PC-3 (cell line): ENCODE data around the gene NLRP12. TPM values are rescaled to one million over a fixed set of nuclear protein-coding genes. Genes with fewer than 3 reads are reported as not detected.
A peak's percentile ranks its signal among the peaks of the same experiment; 100 is the strongest.

Experiments
- ATAC-seq: fragments of 200-7000 bp; cut with Tn5 transposase; 2 replicates; pipeline ENCODE4 v1.9.1; 2020; ENCODE audit warnings: mild to moderate bottlenecking, moderate library complexity
- BruUV-seq: library from RNA; stranded (reverse); fragments of 400-500 nt; replicated peaks from 2 replicates; lab custom pipeline; 2021; lab: Mats Ljungman, UMichigan
- CTCF ChIA-PET: fragments of 300-600 bp; sonication (Branson Sonifier 250); formaldehyde crosslinking; loops from one replicate; lab custom pipeline; 2022; ENCODE audit warnings: antibody characterized with exemption; lab: Charles Lee
- POLR2A ChIA-PET: fragments of 300-600 bp; sonication (Branson Sonifier 250); formaldehyde crosslinking; loops from one replicate; lab custom pipeline; 2022; ENCODE audit warnings: antibody characterized with exemption; ENCODE audit not compliant: unreplicated experiment; lab: Charles Lee
- DNase-seq: peaks from one replicate; pipeline ENCODE4 v3.0.0-alpha.2; 2015
- H2AFZ ChIP-seq: fragments of 300-600 bp; sonication (generic); 2 replicates; pipeline ENCODE4 v1.6.0; 2016; ENCODE audit warnings: antibody characterized with exemption, low read length
- H3F3A ChIP-seq: fragments of 300-600 bp; sonication (generic); one replicate; pipeline ENCODE4 v1.6.0; 2017; ENCODE audit warnings: antibody characterized with exemption, low read length, control low read depth, mild to moderate bottlenecking; ENCODE audit not compliant: unreplicated experiment
- H3K27ac ChIP-seq: fragments of 300-600 bp; sonication (generic); 2 replicates; pipeline ENCODE4 v1.5.1; 2016; ENCODE audit warnings: mild to moderate bottlenecking, low read length
- H3K27me3 ChIP-seq: fragments of 300-600 bp; sonication (generic); 2 replicates; pipeline ENCODE4 v1.6.1; 2016; ENCODE audit warnings: low read length, mixed read lengths
- H3K36me3 ChIP-seq: fragments of 300-600 bp; sonication (generic); 2 replicates; pipeline ENCODE4 v1.6.1; 2016; ENCODE audit warnings: low read depth, mixed run types, low read length, mixed read lengths
- H3K4me1 ChIP-seq: fragments of 300-600 bp; sonication (generic); 2 replicates; pipeline ENCODE4 v1.5.1; 2016; ENCODE audit warnings: low read length; ENCODE audit not compliant: insufficient read depth
- H3K4me2 ChIP-seq: fragments of 300-600 bp; sonication (generic); 2 replicates; pipeline ENCODE4 v1.6.0; 2016; ENCODE audit warnings: low read length
- H3K4me3 ChIP-seq: fragments of 300-600 bp; sonication (generic); 2 replicates; pipeline ENCODE4 v1.5.1; 2016; ENCODE audit warnings: mild to moderate bottlenecking, low read length, mixed read lengths
- H3K79me2 ChIP-seq: fragments of 300-600 bp; sonication (generic); 2 replicates; pipeline ENCODE4 v1.6.1; 2017; ENCODE audit warnings: low read length, mixed read lengths
- H3K9ac ChIP-seq: fragments of 300-600 bp; sonication (generic); 2 replicates; pipeline ENCODE4 v1.6.0; 2016; ENCODE audit warnings: mild to moderate bottlenecking, low read length
- H3K9me2 ChIP-seq: fragments of 300-600 bp; sonication (generic); replicated peaks from 2 replicates; pipeline ENCODE4 v1.6.1; 2016; ENCODE audit warnings: mixed run types, low read length, mixed read lengths
- H3K9me3 ChIP-seq: fragments of 300-600 bp; sonication (generic); 2 replicates; pipeline ENCODE4 v1.6.1; 2016; ENCODE audit warnings: low read length, mixed read lengths
- H4K20me1 ChIP-seq: fragments of 300-600 bp; sonication (generic); 2 replicates; pipeline ENCODE4 v1.6.1; 2016; ENCODE audit warnings: low read length, mixed read lengths
- CTCF ChIP-seq: fragments of 300-600 bp; sonication (generic); conservative IDR thresholded peaks from 2 replicates; pipeline ENCODE4 v1.5.1; 2017; ENCODE audit warnings: antibody characterized with exemption, low read depth, mild to moderate bottlenecking, low read length
- EZH2 ChIP-seq: fragments of 300-600 bp; sonication (generic); IDR thresholded peaks from one replicate; pipeline ENCODE4 v1.6.1; 2017; ENCODE audit warnings: antibody characterized with exemption, mild to moderate bottlenecking, low read length; ENCODE audit not compliant: unreplicated experiment
- EZH2phosphoT487 ChIP-seq: fragments of 300-600 bp; sonication (generic); IDR thresholded peaks from 2 replicates; pipeline ENCODE4 v1.6.1; 2018; ENCODE audit warnings: mild to moderate bottlenecking, antibody characterized with exemption, low read length, borderline replicate concordance
- intact Hi-C: fragments of 100-400 bp; cut with micrococcal nuclease; formaldehyde crosslinking; loops from 2 replicates; pipeline ENCODE4 v1.9.0; 2023
- total RNA-seq: library from RNA; depleted of rRNA; stranded (reverse); fragments of >200 nt; gene quantifications from 2 replicates; pipeline ENCODE4 v1.2.3, GENCODE V29; 2014

NLRP12 gene
- total RNA-seq, 1 experiment from 2014 or later: not detected

- no peak for DNase-seq
- no peak overlapping the region for H3K4me2 ChIP-seq
- no peaks in the 10 kb centered on the region for H3F3A ChIP-seq
- H3K4me3 ChIP-seq: no peak overlapping the region
- ATAC-seq: no peak
- intact Hi-C loops: no loop called here
- H3K79me2 ChIP-seq: no peaks in the 10 kb centered on the region
- H3K4me1 ChIP-seq: no peaks in the 10 kb centered on the region
- no peak overlapping the region for H3K9ac ChIP-seq
- no TSS peak for BruUV-seq
- no peaks in the 10 kb centered on the region for H3K9me2 ChIP-seq
- no peak for TF ChIP-seq CTCF
- TF ChIP-seq EZH2phosphoT487: no peak
- no peak for TF ChIP-seq EZH2
- no peaks in the 10 kb centered on the region for H4K20me1 ChIP-seq
- ChIA-PET CTCF (no interaction called here), POLR2A (no interaction called here)
- H3K27me3 ChIP-seq: no peaks in the 10 kb centered on the region
- no peak overlapping the region for H3K27ac ChIP-seq
- H3K36me3 ChIP-seq: no peaks in the 10 kb centered on the region
- no peaks in the 10 kb centered on the region for H3K9me3 ChIP-seq
- H2AFZ ChIP-seq: no peak overlapping the region
Measured at GRCh38 chr19:53818756-53819155, 5.4 kb downstream of the NLRP12 start.

- Histone ChIP-seq H3K4me2 (no peak overlapping the region), H4K20me1 (no peaks in the 10 kb centered on the region), H3K27me3 (no peaks in the 10 kb centered on the region), H3K36me3 (no peaks in the 10 kb centered on the region), H3K79me2 (no peaks in the 10 kb centered on the region), H3K9ac (no peak overlapping the region), H3K9me2 (no peaks in the 10 kb centered on the region), H3F3A (no peaks in the 10 kb centered on the region), H3K27ac (no peak overlapping the region), H3K9me3 (no peaks in the 10 kb centered on the region), H2AFZ (no peak overlapping the region), H3K4me1 (no peaks in the 10 kb centered on the region), H3K4me3 (no peak overlapping the region)
- intact Hi-C loops: no loop called here
- peak; percentile 33; the same call in 1 of the 2 replicates for ATAC-seq
- POLR2A ChIA-PET: no interaction called here
- CTCF ChIA-PET: no interaction called here
- BruUV-seq: no TSS peak
- TF ChIP-seq EZH2phosphoT487 (no peak), CTCF (no peak), EZH2 (no peak)
- DNase-seq: peak; percentile 47
Measured at GRCh38 chr19:53813996-53814395, 10.1 kb downstream of the NLRP12 start.

GRCh38 chr19:53812335-53812734 is 11.8 kb downstream of the NLRP12 start:
- H3K27me3 ChIP-seq: no peaks in the 10 kb centered on the region
- ChIA-PET CTCF (no interaction called here), POLR2A (no interaction called here)
- TF ChIP-seq EZH2phosphoT487 (no peak), CTCF (peak; percentile 55)
- DNase-seq: peak; percentile 24
- no peaks in the 10 kb centered on the region for H3K9me3 ChIP-seq
- no peaks in the 10 kb centered on the region for H3K79me2 ChIP-seq
- H3K4me2 ChIP-seq: no peak overlapping the region
- intact Hi-C loops: no loop called here
- no peak overlapping the region for H2AFZ ChIP-seq
- no peaks in the 10 kb centered on the region for H3K4me1 ChIP-seq
- H4K20me1 ChIP-seq: no peaks in the 10 kb centered on the region
- 0 out of 2 replicates have a peak, but pooled peaks have one; percentile 27 for ATAC-seq
- no TSS peak for BruUV-seq
- H3K36me3 ChIP-seq: no peaks in the 10 kb centered on the region
- H3F3A ChIP-seq: no peaks in the 10 kb centered on the region
- H3K4me3 ChIP-seq: no peak overlapping the region
- H3K9me2 ChIP-seq: no peaks in the 10 kb centered on the region
- no peak overlapping the region for H3K27ac ChIP-seq
- no peak overlapping the region for H3K9ac ChIP-seq
